ENCODE measurements around the gene PPM1H. TPM values are rescaled to one million over a fixed set of nuclear protein-coding genes. Genes with fewer than 3 reads are reported as not detected.

Gene PPM1H
- total RNA-seq, 1 experiment from 2014 or later: 37.1 TPM

DNA sequence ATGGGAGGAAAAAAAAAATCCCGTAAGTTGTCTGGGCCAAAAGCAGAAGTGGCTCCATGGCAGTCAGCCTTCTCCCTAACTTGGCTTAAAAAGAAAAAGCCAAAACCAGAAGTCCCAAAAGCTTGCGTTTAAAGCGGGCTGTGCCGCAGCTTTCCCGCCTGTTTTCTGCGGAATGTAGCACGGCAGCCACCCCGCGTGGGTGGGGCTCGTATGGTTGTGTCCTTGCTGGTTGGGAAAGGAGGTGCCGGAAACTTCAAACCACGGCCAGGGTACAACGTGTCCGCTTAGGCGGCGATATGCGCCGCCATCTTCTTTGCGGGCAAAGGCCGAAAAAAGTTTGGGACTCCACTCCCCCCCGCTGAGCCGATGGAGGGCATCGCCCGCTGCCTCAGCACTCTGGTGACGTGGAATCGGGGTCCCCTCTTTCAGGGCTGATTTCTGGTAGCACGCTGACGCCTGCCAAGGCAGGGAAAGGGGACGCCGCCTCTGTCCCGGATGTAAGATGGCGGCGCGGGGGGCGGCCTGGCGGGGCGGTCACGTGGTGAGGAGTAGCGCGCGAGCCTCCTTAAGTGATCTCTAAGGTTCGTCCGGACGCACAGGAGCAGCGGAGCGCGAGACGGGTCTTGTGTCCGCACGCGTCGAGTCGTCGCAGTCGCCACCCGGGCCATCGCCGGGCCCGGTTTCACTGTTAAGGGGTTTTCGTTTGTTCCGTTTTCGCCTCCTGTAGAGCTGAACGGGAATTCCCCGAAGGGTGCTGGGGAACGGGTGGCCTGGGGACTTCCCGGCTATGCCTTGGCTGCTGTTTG is 332.5 kb downstream of the PPM1H start (continued):
- TF ChIP-seq, protein P1, sequence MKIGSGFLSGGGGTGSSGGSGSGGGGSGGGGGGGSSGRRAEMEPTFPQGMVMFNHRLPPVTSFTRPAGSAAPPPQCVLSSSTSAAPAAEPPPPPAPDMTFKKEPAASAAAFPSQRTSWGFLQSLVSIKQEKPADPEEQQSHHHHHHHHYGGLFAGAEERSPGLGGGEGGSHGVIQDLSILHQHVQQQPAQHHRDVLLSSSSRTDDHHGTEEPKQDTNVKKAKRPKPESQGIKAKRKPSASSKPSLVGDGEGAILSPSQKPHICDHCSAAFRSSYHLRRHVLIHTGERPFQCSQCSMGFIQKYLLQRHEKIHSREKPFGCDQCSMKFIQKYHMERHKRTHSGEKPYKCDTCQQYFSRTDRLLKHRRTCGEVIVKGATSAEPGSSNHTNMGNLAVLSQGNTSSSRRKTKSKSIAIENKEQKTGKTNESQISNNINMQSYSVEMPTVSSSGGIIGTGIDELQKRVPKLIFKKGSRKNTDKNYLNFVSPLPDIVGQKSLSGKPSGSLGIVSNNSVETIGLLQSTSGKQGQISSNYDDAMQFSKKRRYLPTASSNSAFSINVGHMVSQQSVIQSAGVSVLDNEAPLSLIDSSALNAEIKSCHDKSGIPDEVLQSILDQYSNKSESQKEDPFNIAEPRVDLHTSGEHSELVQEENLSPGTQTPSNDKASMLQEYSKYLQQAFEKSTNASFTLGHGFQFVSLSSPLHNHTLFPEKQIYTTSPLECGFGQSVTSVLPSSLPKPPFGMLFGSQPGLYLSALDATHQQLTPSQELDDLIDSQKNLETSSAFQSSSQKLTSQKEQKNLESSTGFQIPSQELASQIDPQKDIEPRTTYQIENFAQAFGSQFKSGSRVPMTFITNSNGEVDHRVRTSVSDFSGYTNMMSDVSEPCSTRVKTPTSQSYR (CRISPR knock-in tag; IDR thresholded peaks at IDR 0.05): peak; percentile 71; the same call in 1 of the 2 replicates
- TF ChIP-seq, protein P2, sequence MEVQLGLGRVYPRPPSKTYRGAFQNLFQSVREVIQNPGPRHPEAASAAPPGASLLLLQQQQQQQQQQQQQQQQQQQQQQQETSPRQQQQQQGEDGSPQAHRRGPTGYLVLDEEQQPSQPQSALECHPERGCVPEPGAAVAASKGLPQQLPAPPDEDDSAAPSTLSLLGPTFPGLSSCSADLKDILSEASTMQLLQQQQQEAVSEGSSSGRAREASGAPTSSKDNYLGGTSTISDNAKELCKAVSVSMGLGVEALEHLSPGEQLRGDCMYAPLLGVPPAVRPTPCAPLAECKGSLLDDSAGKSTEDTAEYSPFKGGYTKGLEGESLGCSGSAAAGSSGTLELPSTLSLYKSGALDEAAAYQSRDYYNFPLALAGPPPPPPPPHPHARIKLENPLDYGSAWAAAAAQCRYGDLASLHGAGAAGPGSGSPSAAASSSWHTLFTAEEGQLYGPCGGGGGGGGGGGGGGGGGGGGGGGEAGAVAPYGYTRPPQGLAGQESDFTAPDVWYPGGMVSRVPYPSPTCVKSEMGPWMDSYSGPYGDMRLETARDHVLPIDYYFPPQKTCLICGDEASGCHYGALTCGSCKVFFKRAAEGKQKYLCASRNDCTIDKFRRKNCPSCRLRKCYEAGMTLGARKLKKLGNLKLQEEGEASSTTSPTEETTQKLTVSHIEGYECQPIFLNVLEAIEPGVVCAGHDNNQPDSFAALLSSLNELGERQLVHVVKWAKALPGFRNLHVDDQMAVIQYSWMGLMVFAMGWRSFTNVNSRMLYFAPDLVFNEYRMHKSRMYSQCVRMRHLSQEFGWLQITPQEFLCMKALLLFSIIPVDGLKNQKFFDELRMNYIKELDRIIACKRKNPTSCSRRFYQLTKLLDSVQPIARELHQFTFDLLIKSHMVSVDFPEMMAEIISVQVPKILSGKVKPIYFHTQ (CRISPR knock-in tag; IDR thresholded peaks at IDR 0.05): peak; percentile 33; the same call in 1 of the 2 replicates
- TF ChIP-seq, protein P3, sequence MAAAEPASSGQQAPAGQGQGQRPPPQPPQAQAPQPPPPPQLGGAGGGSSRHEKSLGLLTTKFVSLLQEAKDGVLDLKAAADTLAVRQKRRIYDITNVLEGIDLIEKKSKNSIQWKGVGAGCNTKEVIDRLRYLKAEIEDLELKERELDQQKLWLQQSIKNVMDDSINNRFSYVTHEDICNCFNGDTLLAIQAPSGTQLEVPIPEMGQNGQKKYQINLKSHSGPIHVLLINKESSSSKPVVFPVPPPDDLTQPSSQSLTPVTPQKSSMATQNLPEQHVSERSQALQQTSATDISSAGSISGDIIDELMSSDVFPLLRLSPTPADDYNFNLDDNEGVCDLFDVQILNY (CRISPR knock-in tag; IDR thresholded peaks at IDR 0.05): peak; percentile 24; the same call in 1 of the 2 replicates
- TF ChIP-seq PRRX2 (CRISPR knock-in tag; IDR thresholded peaks at IDR 0.05) (no peak; the same call in 1 of the 2 replicates), FOXP1 (CRISPR knock-in tag; IDR thresholded peaks at IDR 0.05; ENCODE audit: borderline replicate concordance) (peak; percentile 77), ZNF263 (CRISPR knock-in tag; IDR thresholded peaks at IDR 0.05; ENCODE audit: low read depth) (peak; percentile 14; the same call in 1 of the 2 replicates), TP53 (CRISPR knock-in tag; IDR thresholded peaks at IDR 0.05) (peak; percentile 40; the same call in 1 of the 2 replicates), ZNF121 (CRISPR knock-in tag; IDR thresholded peaks at IDR 0.05) (no peak), ESRRA (CRISPR knock-in tag; IDR thresholded peaks at IDR 0.05; ENCODE audit: borderline replicate concordance) (peak; percentile 50), ATF1 (CRISPR knock-in tag; IDR thresholded peaks at IDR 0.05) (no peak), SMAD3 (CRISPR knock-in tag; IDR thresholded peaks at IDR 0.05; ENCODE audit: borderline replicate concordance) (peak; percentile 88; the same call in 1 of the 2 replicates), FOXJ3 (CRISPR knock-in tag; IDR thresholded peaks at IDR 0.05; ENCODE audit: borderline replicate concordance) (no peak; the same call in 1 of the 2 replicates), ZNF138 (CRISPR knock-in tag; conservative IDR thresholded peaks at IDR 0.05) (peak; percentile 61; the same call in 1 of the 2 replicates), CBFB (CRISPR knock-in tag; IDR thresholded peaks at IDR 0.05; ENCODE audit: low read depth) (0 out of 2 replicates have a peak, but pooled peaks have one; percentile 69), GABPB1 (CRISPR knock-in tag; IDR thresholded peaks at IDR 0.05) (0 out of 2 replicates have a peak, but pooled peaks have one; percentile 12), ZNF219 (CRISPR knock-in tag; IDR thresholded peaks at IDR 0.05; ENCODE audit: borderline replicate concordance) (peak; percentile 39; the same call in 1 of the 2 replicates), TCF7 (CRISPR knock-in tag; IDR thresholded peaks at IDR 0.05; ENCODE audit: low read depth) (peak; percentile 43; the same call in 1 of the 2 replicates), SP1 (CRISPR knock-in tag; conservative IDR thresholded peaks at IDR 0.05) (peak; percentile 64), MYBL2 (CRISPR knock-in tag; IDR thresholded peaks at IDR 0.05) (0 out of 2 replicates have a peak, but pooled peaks have one; percentile 57), KAT7 (CRISPR knock-in tag; IDR thresholded peaks at IDR 0.05; ENCODE audit: borderline replicate concordance) (peak; percentile 61; the same call in 1 of the 2 replicates), OVOL2 (CRISPR knock-in tag; IDR thresholded peaks at IDR 0.05; ENCODE audit: borderline replicate concordance) (peak; percentile 46; the same call in 1 of the 2 replicates)
- TF ChIP-seq, protein P4, sequence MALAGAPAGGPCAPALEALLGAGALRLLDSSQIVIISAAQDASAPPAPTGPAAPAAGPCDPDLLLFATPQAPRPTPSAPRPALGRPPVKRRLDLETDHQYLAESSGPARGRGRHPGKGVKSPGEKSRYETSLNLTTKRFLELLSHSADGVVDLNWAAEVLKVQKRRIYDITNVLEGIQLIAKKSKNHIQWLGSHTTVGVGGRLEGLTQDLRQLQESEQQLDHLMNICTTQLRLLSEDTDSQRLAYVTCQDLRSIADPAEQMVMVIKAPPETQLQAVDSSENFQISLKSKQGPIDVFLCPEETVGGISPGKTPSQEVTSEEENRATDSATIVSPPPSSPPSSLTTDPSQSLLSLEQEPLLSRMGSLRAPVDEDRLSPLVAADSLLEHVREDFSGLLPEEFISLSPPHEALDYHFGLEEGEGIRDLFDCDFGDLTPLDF (CRISPR knock-in tag; IDR thresholded peaks at IDR 0.05): peak; percentile 80
- TF ChIP-seq, protein P5, sequence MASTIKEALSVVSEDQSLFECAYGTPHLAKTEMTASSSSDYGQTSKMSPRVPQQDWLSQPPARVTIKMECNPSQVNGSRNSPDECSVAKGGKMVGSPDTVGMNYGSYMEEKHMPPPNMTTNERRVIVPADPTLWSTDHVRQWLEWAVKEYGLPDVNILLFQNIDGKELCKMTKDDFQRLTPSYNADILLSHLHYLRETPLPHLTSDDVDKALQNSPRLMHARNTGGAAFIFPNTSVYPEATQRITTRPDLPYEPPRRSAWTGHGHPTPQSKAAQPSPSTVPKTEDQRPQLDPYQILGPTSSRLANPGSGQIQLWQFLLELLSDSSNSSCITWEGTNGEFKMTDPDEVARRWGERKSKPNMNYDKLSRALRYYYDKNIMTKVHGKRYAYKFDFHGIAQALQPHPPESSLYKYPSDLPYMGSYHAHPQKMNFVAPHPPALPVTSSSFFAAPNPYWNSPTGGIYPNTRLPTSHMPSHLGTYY (CRISPR knock-in tag; IDR thresholded peaks at IDR 0.05): no peak
- TF ChIP-seq, protein P6, sequence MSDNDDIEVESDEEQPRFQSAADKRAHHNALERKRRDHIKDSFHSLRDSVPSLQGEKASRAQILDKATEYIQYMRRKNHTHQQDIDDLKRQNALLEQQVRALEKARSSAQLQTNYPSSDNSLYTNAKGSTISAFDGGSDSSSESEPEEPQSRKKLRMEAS (CRISPR knock-in tag; IDR thresholded peaks at IDR 0.05): peak; percentile 95
- TF ChIP-seq, protein P7, sequence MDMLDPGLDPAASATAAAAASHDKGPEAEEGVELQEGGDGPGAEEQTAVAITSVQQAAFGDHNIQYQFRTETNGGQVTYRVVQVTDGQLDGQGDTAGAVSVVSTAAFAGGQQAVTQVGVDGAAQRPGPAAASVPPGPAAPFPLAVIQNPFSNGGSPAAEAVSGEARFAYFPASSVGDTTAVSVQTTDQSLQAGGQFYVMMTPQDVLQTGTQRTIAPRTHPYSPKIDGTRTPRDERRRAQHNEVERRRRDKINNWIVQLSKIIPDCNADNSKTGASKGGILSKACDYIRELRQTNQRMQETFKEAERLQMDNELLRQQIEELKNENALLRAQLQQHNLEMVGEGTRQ (CRISPR knock-in tag; IDR thresholded peaks at IDR 0.05): peak; percentile 96

All from WTC11 (cell line).